GM18520 (cell line): ENCODE measurements around the gene DEFB126.
"Not testable (repeated sequence)": the region's sequence is repeated elsewhere in the genome, so short reads cannot be mapped to it uniquely, and the experiment has no call there.

ENCODE experiments used
- ATAC-seq: cut with Tn5 transposase; IDR thresholded peaks from one replicate; pipeline ENCODE4 v1.9.1; 2021; ENCODE audit not compliant: unreplicated experiment

DEFB126 gene

GRCh38 chr20:142290-142689, at the start of gene DEFB126:
Gene DEFB126 (plus strand): TSS chr20:142590. CDS start chr20:142629, 39 bp downstream.
- ATAC-seq, result no peak

GRCh38 chr20:93641-94040, 48.7 kb upstream of the DEFB126 start:
- ATAC-seq, result no peak

- no peak for ATAC-seq
Measured at GRCh38 chr20:95215-95614, 47.2 kb upstream of the DEFB126 start.

GRCh38 chr20:97691-98090, 44.7 kb upstream of the DEFB126 start:
- not testable (repeated sequence) for ATAC-seq

- no peak for ATAC-seq
Measured at GRCh38 chr20:101975-102374, 40.4 kb upstream of the DEFB126 start.

- no peak for ATAC-seq
Measured at GRCh38 chr20:103456-103855, 38.9 kb upstream of the DEFB126 start.

GRCh38 chr20:112396-112795, 30.0 kb upstream of the DEFB126 start:
- ATAC-seq, result no peak

GRCh38 chr20:117518-117917, 24.9 kb upstream of the DEFB126 start:
- ATAC-seq, result no peak

- not testable (repeated sequence) for ATAC-seq
Measured at GRCh38 chr20:129786-130323, 12.5 kb upstream of the DEFB126 start.

GRCh38 chr20:137668-138490, 4.5 kb upstream of the DEFB126 start:
- no peak for ATAC-seq

GRCh38 chr20:145877-146276, 3.5 kb downstream of the DEFB126 start:
- ATAC-seq, result no peak

- ATAC-seq, result no peak
Measured at GRCh38 chr20:152131-152530, 9.7 kb downstream of the DEFB126 start.

- ATAC-seq, result no peak
Measured at GRCh38 chr20:157154-157553, 14.8 kb downstream of the DEFB126 start, which contains the start of gene DEFB127. Gene DEFB127 (plus strand): TSS chr20:157454. CDS start chr20:157545, 91 bp downstream.

GRCh38 chr20:164618-165017, 22.2 kb downstream of the DEFB126 start:
- no peak for ATAC-seq

- ATAC-seq, result no peak
Measured at GRCh38 chr20:168876-169275, 26.5 kb downstream of the DEFB126 start.

GRCh38 chr20:184288-184687, 41.9 kb downstream of the DEFB126 start:
- ATAC-seq, result no peak

GRCh38 chr20:187733-188132, 45.3 kb downstream of the DEFB126 start:
- ATAC-seq, result no peak

GRCh38 chr20:189611-190010, 47.2 kb downstream of the DEFB126 start, which contains the start of gene DEFB128:
Gene DEFB128 (minus strand): TSS chr20:189711. CDS start chr20:189623, 88 bp downstream.
- ATAC-seq, result no peak
